Measurements from ENCODE around the gene FNDC4.

Gene FNDC4

GRCh38 chr2:27501042-27501441 is 6.0 kb upstream of the FNDC4 start:
- H3K27ac ChIP-seq, result no peak overlapping the region
- TF ChIP-seq ZFX (IDR thresholded peaks at IDR 0.05; ENCODE audit: borderline replicate concordance) (no peak), CTCF (IDR thresholded peaks at IDR 0.05) (no peak)

- H3K27ac ChIP-seq, result no peak overlapping the region
- TF ChIP-seq ZFX (IDR thresholded peaks at IDR 0.05; ENCODE audit: borderline replicate concordance), result no peak
- no peak for TF ChIP-seq CTCF (IDR thresholded peaks at IDR 0.05)
These were observed 4.0 kb upstream of the FNDC4 start for GRCh38 chr2:27498975-27499374.

- H3K27ac ChIP-seq, result no peak overlapping the region
- TF ChIP-seq ZFX (IDR thresholded peaks at IDR 0.05; ENCODE audit: borderline replicate concordance), result no peak
- no peak for TF ChIP-seq CTCF (IDR thresholded peaks at IDR 0.05)
These were observed 2.3 kb upstream of the FNDC4 start for GRCh38 chr2:27497288-27497627.

- no peak within 1 kb of the TSS for H3K27ac ChIP-seq
- TF ChIP-seq CTCF (IDR thresholded peaks at IDR 0.05) (no peak), ZFX (IDR thresholded peaks at IDR 0.05; ENCODE audit: borderline replicate concordance) (no peak)
These were observed 1.6 kb upstream of the FNDC4 start, which contains the start of gene GCKR for GRCh38 chr2:27496357-27497287. TSS of gene GCKR (plus strand) at chr2:27496839. CDS start at chr2:27496905, 66 bp downstream.

GRCh38 chr2:27495840-27496356 is 898 bp upstream of the FNDC4 start:
- no peak for TF ChIP-seq CTCF (IDR thresholded peaks at IDR 0.05)
- TF ChIP-seq ZFX (IDR thresholded peaks at IDR 0.05; ENCODE audit: borderline replicate concordance), result no peak
- H3K27ac ChIP-seq, result no peak overlapping the region

- no peak overlapping the region for H3K27ac ChIP-seq
These were observed 586 bp downstream of the FNDC4 start for GRCh38 chr2:27494284-27494943.

More at GRCh38 chr2:27494284-27494943, 586 bp downstream of the FNDC4 start:
- TF ChIP-seq ZFX (IDR thresholded peaks at IDR 0.05; ENCODE audit: borderline replicate concordance) (no peak), CTCF (IDR thresholded peaks at IDR 0.05) (no peak)

All from 22Rv1 (cell line).